ENCODE results near the gene SCG5.

The SCG5 gene

DNA sequence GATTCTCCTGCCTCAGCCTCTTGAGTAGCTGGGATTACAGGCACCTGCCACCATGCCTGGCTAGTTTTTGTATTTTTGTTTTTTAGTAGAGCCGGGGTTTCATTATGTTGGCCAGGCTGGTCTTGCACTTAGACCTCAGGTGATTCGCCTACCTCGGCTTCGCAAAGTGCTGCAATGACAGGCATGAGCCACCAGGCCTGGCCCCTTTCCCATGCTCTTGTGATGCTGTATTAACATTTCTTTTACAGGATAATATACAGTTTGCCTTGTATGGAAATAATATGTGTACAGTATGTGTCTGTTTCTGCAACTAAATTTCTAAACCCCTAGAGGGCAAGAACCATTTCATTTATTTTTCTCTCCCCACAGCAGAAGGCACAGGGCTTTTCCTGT, 37.8 kb downstream of the SCG5 start:
- TF ChIP-seq, protein P1, sequence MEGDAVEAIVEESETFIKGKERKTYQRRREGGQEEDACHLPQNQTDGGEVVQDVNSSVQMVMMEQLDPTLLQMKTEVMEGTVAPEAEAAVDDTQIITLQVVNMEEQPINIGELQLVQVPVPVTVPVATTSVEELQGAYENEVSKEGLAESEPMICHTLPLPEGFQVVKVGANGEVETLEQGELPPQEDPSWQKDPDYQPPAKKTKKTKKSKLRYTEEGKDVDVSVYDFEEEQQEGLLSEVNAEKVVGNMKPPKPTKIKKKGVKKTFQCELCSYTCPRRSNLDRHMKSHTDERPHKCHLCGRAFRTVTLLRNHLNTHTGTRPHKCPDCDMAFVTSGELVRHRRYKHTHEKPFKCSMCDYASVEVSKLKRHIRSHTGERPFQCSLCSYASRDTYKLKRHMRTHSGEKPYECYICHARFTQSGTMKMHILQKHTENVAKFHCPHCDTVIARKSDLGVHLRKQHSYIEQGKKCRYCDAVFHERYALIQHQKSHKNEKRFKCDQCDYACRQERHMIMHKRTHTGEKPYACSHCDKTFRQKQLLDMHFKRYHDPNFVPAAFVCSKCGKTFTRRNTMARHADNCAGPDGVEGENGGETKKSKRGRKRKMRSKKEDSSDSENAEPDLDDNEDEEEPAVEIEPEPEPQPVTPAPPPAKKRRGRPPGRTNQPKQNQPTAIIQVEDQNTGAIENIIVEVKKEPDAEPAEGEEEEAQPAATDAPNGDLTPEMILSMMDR (IDR thresholded peaks at IDR 0.05; ENCODE audit: control extremely low read depth, extremely low read depth, low read depth, missing control alignments): no peak
- ChIA-PET CTCF (interaction anchor here (2.2 kb wide), 1 partner anchor 16 kb away, joined by 7 read pairs; no protein-coding TSS in a partner anchor), POLR2A (no interaction called here)
- DNase-seq (ENCODE audit: extremely low spot score): no peak

DNA sequence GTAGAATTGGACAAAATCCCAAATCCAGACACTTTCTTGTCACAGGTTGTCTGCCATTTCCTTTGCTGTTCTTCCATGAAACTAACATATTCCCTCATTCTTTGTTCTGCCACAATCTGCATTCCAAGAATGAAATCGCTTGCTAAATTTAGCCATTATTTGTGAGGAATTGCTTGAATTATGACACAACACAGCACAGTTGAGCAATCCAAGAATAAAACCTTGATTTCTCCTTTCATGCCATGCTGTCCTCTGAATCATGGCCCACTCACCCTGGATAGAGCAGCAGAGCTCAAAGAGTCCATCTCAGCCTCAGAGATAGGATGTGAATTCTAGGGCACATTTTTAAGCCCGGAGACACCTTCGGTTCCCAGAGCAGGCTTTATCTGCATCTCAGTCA, 41.1 kb downstream of the SCG5 start:
- TF ChIP-seq, protein P1 (IDR thresholded peaks at IDR 0.05; ENCODE audit: control extremely low read depth, extremely low read depth, low read depth, missing control alignments): no peak
- POLR2A ChIA-PET: no interaction called here
- no peak for DNase-seq (ENCODE audit: extremely low spot score)
- CTCF ChIA-PET: interaction anchor here (0.8 to 1.5 kb wide), 3 partner anchors 11 to 20 kb away, joined by 3 to 4 read pairs (median 4); no protein-coding TSS in a partner anchor

DNA sequence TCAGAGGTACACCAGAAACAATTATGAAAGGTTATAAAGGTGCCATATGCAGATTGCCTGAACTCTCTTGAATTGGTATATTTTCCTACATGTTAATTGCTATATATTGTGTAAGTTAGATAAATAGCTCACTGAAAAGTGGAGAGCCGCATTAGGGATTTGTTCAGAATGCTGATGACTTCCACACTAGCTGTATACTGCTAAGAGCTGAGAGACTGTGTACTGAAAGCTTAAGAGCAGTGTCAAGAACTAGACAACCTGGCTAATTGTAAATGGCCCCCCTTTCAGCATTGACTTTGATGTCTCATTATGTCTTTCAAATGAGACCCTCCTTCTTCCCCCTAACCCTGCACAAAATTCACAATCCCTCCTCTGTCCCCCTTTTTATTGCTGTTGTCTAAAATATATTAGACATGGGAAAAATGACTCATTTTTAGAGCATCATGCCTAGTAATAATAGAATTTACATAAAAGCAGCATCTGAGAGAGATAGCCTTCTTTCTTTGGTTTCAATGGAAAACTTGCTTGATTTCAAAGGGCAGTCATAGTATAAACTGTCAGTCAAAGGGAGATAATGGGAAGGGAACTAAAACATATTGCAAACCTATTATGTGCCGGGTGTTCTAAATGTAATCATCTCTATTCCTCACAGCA, 41.6 kb downstream of the SCG5 start:
- DNase-seq (ENCODE audit: extremely low spot score): no peak
- CTCF ChIA-PET: interaction anchor here (0.8 to 1.5 kb wide), 4 partner anchors 12 to 21 kb away, joined by 3 to 4 read pairs (median 4); no protein-coding TSS in a partner anchor
- TF ChIP-seq, protein P1 (IDR thresholded peaks at IDR 0.05; ENCODE audit: control extremely low read depth, extremely low read depth, low read depth, missing control alignments): no peak
- POLR2A ChIA-PET: no interaction called here

DNA sequence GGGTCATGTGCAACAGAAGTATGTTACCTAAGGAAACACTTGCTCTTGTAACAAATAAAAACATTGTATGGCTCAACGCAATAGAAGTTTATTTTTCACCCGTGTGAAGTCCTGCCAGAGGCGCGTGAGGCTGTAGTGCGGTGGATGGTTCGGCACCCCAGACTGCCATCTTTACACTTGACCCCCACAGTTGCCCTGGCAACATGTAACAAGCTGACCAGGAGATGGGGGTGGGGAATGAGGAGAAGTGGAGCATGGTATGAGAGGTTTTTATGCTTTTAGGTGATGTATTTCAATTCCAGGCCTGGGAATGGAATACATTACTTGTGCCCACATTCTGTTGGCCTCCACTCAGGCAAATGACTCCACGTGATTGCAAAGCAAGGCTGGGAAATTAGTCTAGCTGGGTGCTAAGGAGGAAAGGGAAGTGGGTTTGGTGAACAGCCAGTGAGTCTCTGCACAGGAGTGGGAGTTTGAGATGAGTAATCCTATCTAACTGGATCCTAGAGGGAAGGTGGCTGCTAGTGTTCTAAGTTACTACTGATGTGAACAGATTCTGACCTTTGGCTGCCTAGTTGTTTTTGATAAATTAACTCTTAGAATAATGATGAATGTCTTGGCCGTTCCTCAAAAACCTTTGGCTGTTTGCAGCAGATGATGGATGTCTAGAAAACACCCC, 42.5 kb downstream of the SCG5 start:
- TF ChIP-seq, protein P1 (IDR thresholded peaks at IDR 0.05; ENCODE audit: control extremely low read depth, extremely low read depth, low read depth, missing control alignments): no peak
- ChIA-PET CTCF (interaction anchor here (1.4 to 1.5 kb wide), 2 partner anchors 13 to 22 kb away, joined by 3 read pairs; no protein-coding TSS in a partner anchor), POLR2A (no interaction called here)
- DNase-seq (ENCODE audit: extremely low spot score): no peak

DNA sequence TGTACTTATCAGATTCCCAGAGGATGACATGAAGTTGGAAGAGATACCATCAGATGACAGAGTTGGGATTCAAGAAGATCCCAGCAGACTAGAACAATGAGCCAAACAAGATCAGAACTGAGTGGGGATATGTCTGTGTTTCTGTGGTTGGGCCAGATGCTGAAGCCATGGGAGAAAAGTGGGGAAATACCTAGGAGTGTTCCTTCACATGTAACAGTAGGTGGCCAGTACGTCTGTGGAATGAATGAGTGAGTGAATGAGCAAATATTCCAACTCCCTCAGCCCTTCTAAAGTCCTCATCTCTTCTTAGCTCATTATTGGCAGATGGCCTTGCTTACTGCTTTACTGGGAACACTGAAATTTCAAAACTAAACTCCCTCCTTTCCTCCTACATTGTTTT, 44.1 kb downstream of the SCG5 start:
- POLR2A ChIA-PET: no interaction called here
- TF ChIP-seq, protein P1 (IDR thresholded peaks at IDR 0.05; ENCODE audit: control extremely low read depth, extremely low read depth, low read depth, missing control alignments): no peak
- CTCF ChIA-PET: interaction anchor here (3.1 kb wide), 1 partner anchor 23 kb away, joined by 13 read pairs; no protein-coding TSS in a partner anchor
- DNase-seq (ENCODE audit: extremely low spot score): no peak

DNA sequence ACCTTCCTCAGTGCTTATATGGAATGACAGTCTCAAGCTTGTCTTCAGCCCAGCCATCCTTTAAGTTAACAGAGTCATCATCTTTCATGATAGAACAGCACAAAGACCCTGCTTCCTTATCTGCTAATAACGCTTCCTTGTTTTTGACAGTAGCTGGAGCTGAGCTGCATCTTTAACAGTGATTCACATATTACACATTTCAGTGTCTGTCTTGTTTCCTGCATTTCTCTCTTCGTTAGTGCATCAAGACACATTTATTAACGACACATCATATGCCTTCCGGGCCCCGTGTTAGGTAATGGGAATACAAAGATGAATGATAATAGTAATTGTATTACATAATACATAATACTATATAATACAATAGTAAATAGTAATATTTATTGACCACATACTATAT, 46.0 kb downstream of the SCG5 start:
- TF ChIP-seq, protein P1 (IDR thresholded peaks at IDR 0.05; ENCODE audit: control extremely low read depth, extremely low read depth, low read depth, missing control alignments): no peak
- ChIA-PET CTCF (interaction anchor here (0.9 to 3.1 kb wide), 2 partner anchors 25 kb away, joined by 5 to 13 read pairs; no protein-coding TSS in a partner anchor), POLR2A (no interaction called here)
- DNase-seq (ENCODE audit: extremely low spot score): no peak

Data from GM10248 (cell line).